Activated T-cell treated with anti-CD3 and anti-CD28 coated beads, Interleukin-2, amount 50 U/mL, for 1 hour (primary cell): ENCODE results near the gene EXPH5.
A peak's percentile ranks its signal among the peaks of the same experiment; 100 is the strongest.

Experiments used
- DNase-seq: peaks from one replicate; pipeline ENCODE4 v3.0.0-alpha.2; 2020

EXPH5 gene

DNA sequence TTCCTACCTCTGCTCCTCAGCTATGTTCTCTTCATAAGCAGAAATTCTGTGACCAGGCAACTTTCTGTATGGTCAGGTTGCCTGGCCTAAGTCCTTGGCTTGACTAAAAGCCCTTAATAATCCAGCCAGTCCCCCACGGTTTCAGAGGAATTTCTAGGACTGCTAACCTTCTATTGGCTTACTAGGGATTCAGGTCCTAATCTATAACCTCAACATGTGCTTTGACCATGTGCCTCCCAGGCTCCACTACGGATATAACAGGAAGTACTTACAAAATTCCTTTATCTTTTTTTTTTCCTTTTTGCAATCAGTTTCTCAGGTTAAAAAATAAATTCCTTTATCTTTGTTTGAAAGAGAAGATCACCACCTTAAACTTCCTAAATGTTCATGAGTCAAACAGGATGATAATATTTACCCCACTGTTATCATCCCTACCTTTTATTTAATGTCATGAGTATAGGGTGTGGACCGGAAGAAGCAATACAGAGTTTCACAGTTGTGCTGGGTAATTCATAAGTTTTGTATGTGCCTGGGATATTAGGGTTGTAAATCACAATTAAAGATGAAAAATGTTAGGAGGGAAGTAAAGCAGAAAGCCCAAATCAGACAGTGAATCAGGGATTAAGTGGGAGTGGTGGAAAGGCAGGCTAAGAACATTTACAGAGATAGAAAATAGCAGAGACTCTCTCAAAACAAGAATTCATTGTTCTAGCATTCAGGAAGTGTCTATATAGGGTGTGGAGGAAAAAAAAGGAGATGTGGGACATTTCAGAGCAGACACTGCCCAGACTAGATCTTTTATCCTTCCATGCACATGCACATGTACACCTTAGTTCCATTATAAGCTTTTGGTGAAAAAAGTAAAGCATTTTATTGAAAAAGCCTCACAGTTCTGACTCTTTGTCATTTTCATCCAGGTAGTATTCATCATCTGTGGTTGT is 84.6 kb downstream of the EXPH5 start:
- no peak for DNase-seq

DNA sequence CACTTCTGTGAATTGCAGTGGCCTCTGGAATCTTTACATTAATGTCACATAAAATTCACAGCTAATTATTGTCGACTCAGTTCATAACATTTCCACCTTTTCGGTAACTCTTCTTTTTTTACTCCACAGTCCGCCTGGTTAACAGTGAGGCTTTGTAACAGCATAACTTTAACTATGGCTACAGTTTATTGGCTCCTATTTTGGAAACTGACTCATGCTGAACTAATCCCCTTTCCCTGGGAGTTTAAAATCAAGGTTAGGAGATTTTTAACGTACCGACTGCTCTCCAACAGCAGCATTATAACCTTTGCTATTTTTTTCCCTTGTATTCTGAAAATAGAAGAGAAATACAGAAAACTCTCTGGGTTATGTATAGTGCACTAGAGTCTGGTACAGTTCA is 92.2 kb downstream of the EXPH5 start:
- no peak for DNase-seq

DNA sequence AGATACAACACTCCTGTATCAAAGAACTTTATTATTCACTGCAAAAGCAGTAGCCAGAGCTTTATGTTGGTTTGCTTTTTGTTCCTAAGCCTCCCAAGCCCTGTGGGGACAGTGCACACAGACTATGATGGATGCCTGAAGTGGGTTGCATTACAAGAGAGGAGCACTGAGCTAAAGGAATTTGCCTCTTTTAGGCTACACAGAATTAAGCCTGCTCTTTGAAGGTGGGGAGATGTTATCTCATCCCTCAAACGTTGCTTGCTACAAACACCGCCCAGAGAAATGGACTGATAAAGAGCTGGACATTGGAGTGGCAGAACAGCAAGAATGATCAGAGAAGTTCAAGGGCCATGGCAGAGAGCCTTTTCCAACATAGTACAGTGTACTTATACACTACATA is 92.8 kb downstream of the EXPH5 start:
- no peak for DNase-seq

DNA sequence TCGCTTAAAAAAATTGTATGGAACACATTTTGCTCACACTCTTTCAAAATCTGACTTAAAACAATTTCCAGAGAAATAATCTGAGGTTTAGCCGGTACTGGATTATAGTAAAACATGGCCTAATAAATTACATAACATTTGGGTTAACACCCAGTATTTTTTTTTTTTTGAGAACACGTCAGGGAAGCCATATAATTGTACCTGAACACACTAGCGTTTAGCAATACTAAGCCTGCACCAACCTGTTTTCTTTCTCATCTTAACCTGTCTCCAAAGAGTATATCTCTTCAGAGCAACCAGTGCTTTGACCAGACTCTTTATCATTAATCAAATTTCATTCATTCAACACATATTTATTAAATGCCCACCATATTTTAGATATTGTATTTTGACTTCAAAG is 93.4 kb downstream of the EXPH5 start:
- DNase-seq, result no peak

DNA sequence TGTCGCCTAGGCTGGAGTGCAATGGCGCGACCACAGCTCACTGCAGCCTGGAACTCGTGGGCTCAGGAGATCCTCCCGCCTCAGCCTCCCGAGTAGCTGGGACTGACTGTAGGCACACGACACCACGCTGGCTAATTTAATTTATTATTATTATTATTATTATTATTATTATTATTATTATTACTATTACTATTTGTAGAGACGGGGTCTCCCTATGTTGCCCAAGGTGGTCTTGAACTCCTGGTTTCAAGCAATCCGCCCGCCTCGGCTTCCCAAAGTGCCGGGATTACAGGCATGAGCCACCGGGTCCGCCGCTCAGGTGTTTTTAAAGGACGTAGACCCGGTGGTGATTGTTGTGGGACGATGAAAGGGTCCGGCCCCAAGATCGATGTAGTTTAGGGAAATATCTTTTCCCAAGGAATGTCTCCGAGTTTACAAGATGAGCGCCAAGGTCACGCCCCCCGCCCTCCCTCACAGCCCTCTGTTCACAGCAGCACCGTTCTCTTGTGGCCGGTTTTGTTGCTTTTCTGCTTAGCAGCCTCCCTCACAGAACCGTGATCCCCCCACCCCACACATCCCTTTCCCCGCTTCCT is 94.7 kb downstream of the EXPH5 start:
- no peak for DNase-seq

DNA sequence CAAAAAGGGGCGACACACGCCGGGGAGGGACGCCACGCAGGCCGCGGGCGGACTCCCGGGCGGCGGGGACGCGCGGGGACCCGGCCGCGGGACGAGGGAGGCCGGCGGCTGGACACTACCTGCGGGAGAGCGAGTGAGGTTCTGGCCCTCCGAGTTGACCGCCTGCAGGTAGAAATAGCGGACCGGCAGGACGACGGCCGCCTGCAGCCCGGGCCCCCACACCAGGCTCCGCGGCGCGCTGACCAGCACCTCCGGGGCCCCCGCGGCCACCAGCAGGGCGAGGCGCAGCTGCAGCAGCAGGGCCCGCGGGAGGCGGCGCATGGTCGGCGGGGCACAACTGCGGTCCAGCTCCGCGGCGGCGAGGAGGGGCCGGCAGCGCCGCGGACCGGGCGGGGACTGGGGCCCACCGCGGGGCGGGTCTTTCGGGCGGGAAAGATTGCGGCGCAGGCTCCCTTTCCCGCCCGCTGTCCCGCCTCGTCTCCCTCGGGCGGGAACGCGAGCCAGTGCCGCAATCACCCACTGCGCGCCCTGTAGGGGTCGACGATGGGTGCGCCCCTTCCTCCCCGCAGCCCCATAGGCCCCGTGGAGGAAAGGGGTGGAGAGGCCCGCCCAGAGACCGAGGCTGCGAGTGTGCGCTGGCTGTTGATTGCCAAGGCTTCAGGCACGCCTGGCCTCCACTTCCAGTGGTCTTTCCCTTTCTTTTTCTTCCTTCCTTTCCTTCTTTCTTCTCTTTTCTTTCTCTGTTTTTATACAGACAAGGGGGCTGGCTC is 95.3 kb downstream of the EXPH5 start, which contains the start of gene POGLUT3:
TSS of gene POGLUT3 (minus strand) at position 339 of the 770 bp plus-strand sequence. CDS start at position 321, 18 bp downstream.
- DNase-seq, result peak; percentile 57

DNA sequence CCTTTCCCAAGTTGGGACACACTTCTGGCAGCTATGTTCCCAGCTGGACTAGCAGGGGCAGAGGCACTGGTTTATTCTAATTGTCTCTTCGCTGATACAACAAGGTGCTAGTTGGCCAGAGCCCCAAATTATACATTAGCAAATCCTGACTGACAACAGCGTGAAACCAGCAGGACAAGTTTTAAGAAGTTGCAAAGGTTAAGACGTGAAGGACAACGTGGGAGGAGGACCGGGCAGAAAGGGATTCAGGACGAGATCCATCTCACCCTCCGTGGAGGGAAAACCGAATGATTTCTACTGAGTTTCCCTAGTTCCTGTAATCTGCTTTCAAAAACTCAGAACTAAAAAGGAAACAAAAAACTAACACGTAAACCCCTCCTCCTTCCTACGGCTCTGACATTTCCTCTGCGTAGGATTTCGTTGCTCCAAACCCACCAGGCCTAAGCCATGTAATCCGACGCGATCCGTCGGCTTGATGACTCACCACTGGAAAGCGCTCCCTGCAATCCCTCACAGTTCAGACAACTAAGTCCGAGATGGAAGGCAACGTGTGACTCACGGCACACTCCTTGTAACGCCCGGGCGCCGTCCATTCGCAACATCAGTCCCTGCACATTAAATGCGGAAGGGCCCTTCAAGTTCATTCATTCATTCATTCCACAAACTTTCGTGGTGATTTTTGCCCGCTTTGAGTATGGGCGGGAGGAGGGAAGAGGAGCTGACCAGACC is 96.1 kb downstream of the EXPH5 start:
- peak; percentile 74 for DNase-seq

DNA sequence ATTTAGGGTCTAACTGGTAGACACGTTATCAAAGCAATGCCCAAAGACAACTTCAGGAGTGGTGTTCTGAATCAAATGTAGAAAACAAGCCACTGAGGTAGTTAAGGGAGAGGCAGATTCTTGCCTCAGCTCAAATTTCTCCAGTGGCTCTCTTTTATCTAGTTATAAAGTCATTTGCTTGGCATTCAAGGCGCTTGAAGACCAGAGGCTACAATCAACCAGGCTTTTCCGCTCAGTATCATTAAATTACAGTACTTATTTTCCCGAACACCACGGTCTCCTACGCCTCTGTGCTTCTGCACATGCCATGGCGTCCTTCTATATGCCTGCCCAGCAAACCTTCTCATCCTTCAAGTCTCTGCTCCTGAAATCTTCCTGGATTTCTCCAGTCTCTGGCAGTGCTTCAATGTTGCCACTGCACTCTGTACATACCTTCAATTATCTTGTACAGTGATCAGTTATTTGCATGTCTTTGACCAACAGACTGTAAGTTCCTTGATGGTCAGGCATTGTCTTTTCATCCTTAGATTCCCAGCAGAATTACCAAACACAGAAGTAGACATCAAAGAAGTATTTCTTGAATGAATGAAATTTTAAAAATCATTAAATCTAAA is 96.8 kb downstream of the EXPH5 start:
- no peak for DNase-seq

DNA sequence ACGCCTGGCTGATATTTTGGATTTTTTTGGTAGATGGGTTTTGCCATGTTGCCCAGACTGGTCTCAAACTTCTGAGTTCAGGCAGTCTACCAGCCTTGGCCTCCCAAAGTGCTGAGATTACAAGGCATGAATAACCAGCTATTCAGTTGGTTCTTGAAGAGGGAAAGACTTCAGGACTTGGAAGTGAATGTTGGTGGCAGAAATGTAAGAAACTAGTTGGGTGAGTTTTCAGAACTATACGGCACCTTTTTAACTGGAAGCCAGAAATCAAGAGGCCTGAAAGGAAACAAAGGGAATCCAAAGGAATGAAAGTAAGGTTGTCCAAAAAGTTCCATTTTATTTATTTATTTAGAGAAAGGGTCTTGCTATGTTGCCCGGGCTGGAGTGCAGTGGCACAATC is 98.2 kb downstream of the EXPH5 start:
- no peak for DNase-seq

DNA sequence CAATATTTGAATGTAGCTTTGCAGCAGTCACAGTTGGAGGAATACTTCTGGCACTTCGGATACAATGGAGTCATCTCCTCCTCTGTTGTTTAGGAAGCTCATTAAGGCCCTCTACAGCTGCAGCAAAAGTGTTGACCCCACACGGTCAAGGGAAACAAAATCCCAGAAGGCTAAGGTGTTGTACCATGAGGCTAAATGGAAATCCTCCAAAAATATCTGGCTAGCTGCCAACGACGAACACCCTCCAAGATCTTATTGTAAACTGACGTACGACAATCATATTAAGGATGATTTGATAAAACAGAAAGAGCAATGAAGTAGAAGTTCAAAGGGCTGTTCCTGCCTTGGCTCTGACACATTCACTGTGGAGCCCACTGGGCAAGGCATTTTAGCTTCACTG is 99.4 kb downstream of the EXPH5 start:
- no peak for DNase-seq

DNA sequence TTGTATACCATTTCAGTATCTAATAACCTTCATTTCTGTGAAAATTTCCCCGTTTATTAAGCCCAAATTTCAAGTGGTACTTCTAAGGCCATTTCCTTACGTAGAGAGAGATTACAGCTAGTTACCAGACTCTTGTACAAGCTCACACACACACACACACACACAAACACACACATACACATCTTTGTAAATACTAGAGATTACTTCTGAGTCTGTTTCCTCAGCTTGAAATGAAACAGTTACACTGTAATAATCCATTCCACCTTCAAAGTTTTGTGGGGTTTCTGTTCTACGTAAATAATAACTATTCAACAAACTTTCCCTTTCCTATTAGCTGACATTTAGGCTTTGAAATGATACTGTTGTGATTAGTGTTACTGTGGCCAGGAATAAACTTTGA is 101.6 kb downstream of the EXPH5 start:
- no peak for DNase-seq

DNA sequence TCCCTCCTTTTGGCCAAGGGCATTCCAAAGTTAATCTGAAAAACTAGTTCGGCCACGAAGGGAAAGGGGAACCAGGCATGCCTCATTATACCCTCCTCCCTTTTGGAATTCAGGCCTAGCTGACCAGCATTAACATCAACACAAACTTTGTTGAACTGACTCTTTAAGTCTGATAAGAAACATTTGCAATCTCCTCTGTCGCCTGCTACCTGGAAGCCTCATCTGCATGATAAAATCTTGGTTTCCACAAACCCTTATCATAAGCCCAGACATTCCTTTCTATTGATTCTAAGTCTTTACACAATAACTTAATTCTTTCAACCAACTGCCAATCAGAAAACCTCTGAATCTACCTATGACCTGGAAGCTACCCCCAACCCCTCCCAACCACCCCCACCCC is 106.7 kb downstream of the EXPH5 start:
- DNase-seq, result no peak

DNA sequence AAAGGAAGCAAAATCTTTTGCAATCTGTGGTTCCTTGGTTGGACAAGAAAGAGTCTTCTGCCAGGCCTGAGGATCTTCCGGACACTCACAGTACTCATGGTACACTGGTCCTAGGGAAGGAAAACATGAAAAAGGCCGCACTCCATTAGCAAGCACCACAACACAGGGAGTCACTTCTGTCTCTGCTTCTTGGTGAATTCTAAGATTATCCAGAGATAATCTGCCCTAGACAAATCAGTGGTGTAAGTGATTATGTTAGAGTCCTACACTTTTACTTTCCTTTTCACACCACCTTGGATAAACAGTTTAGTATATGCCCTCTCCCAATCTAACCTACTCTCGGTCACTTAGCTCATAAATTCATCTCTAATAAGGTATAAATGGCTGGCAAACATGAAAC is 107.2 kb downstream of the EXPH5 start:
- no peak for DNase-seq

DNA sequence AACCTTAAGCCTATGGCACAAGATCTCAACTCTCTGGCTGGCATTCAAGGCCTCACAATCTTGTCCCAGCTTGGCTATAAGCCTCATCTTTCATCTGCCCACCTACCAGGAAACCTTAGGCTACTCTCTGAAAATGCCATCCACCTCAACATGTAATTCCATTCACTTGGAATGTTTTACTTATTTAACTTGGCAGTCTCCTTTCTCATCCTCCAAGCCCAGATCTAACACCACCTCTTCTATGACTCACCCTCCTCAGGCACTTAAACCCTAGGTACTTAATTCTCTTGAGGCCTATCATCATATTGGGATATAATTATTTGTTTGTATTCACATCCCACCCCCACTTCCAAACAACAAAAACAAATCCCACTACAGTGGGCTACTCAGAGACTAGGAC is 110.4 kb downstream of the EXPH5 start:
- no peak for DNase-seq

DNA sequence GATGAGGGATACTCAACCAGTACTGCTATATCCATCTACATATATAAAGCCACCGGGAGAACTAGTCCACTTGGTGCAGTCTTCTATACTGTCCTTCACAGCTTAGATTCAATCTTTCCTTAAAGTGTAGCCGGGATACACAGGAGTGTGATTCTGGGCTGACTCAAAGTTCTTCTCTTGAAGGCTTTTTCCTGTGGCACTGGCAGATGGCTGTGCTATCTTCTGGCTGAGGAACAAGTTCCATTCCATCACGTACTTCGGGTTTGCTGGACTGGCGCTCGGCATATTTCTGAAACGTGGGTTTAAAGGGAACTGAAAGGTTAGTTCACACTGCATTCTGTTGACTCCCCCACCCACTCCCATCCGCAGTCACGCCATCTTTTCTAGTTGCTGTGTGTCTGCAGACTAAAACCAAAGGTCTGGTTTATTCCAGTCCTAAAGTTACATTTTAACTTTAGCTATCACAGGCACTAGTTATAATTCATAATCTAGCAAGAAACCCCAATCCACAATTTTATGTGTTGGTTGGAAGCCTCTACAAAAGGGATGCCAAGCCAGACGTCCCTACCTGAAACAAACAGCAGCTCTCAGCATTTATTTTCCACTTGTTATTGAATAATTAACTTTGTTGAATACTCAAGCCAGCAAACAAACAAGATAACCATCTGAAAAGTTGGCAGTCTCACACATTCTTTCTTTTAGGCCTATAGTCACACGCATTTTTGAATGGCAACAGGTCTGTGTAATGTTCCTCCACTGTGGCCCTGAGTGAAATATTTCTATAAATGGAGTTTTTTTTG is 118.7 kb downstream of the EXPH5 start:
- no peak for DNase-seq

DNA sequence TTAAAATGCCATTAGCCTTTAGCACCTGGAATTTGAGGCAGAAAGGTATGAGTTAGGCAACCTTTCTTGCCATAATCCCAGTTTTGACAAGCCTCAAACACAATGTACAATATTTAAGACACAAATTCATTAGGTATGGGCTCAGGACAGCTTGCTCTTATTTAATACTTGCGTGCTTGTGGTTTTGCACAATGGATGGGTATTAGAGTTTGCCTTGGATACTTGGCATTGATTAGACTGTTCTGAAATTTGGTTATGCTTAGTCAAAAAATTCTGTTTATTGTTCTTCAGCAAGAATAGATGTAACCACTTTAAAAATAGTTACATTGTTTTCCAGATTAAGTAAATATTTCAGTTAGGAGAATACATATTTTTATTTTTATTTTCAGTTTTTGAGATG is 120.9 kb downstream of the EXPH5 start:
- DNase-seq, result no peak

DNA sequence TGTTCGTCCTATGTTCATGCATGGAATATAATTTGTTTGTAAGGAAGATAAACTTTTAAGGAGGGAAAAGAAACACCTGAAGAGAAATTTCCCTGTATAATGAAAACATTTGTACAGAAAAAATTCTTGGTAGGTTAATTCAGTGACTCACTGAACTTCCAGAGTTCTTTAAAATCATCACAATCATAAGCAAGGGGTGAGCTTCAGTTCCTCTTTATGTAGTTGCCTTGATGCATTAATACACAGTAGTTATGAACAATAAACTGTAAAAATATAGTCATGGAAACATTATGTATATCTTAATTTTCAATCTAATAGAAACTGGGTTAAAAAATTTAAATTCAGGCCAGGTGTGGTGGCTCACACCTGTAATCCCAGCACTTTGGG is 125.1 kb downstream of the EXPH5 start:
- no peak for DNase-seq

DNA sequence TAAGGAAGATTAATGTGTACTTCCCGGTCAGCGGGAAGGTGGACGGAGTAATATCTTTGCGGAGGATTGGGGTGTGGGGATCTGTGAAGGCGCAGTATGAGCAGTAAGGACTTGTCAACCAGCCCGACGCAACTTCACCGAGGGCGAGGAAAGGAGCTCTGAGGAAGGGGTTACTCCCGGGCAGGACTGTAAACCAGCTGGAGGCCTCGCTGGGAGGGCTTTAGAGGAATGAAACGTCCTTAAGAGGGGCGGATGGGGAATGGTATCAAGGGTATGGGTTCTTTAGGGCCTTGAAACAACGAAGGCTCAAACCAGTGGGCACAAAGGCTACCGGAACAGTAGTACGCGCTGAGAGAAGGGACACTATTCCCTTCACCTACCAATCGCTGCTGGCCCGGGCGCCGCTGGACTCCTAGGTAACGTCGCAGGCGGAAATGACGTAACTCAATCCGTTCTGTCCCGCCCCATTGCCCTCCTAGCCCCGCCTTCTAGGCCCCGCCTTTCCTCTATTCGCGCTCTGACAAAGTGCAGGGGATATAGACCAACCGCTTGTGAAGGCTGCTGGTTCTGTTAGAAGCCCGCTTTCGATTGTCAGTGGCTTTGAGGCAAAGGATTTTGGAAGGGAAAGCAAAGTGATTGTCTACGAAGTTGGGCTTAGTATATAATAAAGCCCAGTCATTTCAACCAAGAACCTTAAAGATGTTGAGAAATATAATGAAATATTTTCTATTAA is 126.3 kb downstream of the EXPH5 start, which contains the start of gene C11orf65:
TSS of gene C11orf65 (minus strand) at position 439 of the 733 bp plus-strand sequence. CDS start 5,970 bp downstream, outside the sequence.
- DNase-seq, result peak; percentile 96

DNA sequence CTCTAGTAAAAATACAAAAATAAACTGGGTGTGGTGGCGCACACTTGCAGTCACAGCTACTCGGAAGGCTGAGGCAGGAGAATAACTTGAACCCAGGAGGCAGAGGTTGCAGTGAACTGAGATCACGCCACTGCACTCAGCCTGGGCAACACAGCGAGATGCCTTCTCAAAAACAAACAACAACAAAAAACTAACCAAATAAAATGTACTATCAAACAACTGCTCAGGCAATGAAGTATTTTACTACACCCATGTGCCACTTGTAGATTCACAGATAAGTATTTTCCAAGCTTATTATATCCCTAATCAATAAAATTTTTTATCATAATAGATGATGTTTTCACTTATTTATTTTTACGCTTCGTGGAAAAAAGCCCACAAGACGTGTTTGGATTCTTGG is 127.2 kb downstream of the EXPH5 start:
- DNase-seq, result no peak
